Measurements from ENCODE around the gene ELP6.
"Not testable (repeated sequence)": the region's sequence is repeated elsewhere in the genome, so short reads cannot be mapped to it uniquely, and the experiment has no call there.

The ELP6 gene

GRCh38 chr3:47512416-47513124 lies 942 bp downstream of the ELP6 start:
- DNase-seq (ENCODE audit: low spot score), result peak; percentile 31

GRCh38 chr3:47505267-47505666 lies 8.2 kb downstream of the ELP6 start:
- DNase-seq (ENCODE audit: low spot score), result not testable (repeated sequence)

- DNase-seq (ENCODE audit: low spot score), result no peak
Observed at GRCh38 chr3:47504113-47504512, 9.4 kb downstream of the ELP6 start.

DNA sequence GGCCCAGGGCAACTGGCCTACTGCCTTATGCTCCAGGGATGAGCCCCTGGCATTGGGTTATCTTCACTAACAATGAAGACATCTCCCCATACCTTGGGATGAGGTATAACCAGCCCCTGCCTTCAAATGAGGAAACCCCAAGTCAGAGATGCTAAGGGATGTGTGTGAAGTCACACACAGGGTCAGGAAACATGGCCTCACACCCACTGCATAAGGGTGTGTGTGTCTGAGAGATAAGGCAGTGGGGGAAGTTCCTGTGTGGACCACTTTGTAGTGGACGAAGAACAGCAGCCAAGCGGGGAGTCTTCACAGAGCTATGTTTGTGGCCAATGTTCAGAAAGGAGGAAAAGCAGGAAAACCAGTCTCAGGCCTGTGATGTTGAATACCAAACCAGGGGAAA lies 10.5 kb downstream of the ELP6 start:
- DNase-seq (ENCODE audit: low spot score), result no peak

GRCh38 chr3:47496892-47497291 lies 16.6 kb downstream of the ELP6 start:
- DNase-seq (ENCODE audit: low spot score), result no peak

DNA sequence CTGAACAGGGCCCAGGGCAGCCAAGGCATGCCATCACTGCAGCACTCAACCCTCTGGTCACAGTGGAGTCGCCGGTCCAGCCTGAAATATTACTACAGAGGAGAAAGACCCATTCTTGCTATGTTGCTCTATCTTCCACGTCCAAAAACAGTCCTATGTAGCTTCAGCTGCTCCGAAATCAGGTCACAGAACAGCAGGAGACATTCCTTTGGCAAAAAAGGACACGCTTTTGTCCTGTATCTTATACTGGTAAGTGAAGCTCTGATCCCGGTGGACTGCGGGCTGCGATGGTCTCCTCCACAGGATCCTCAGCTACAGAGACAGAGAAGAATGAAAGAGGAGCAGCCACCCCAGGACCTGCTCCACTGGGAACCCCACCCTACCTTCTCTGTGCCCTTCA lies 17.6 kb downstream of the ELP6 start:
- DNase-seq (ENCODE audit: low spot score), result no peak

DNA sequence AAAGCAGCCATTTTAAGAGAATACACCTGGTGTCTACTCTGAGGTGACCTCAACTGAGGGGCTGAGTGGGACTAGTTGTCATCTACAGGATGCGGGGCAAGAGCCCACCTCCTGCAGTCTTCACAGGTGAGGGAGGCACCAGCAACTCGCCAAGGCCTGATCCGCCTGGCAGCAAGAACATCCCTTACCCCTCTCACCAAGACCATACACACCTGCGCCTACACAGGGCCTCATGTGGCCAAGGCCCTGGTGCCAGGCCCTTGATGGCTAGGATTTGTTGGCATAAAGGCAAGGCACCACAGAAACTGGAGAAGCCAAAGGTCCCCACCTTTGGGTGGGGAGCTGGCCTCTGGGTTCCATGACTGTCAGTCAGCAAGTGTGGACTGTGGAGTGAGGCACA lies 18.4 kb downstream of the ELP6 start:
- DNase-seq (ENCODE audit: low spot score), result no peak

GRCh38 chr3:47491777-47492176 lies 21.7 kb downstream of the ELP6 start:
- no peak for DNase-seq (ENCODE audit: low spot score)

GRCh38 chr3:47491186-47491585 lies 22.3 kb downstream of the ELP6 start:
- no peak for DNase-seq (ENCODE audit: low spot score)

GRCh38 chr3:47487265-47487664 lies 26.2 kb downstream of the ELP6 start:
- no peak for DNase-seq (ENCODE audit: low spot score)

GRCh38 chr3:47485812-47486211 lies 27.7 kb downstream of the ELP6 start:
- DNase-seq (ENCODE audit: low spot score), result no peak

GRCh38 chr3:47482366-47482765 lies 31.1 kb downstream of the ELP6 start:
- no peak for DNase-seq (ENCODE audit: low spot score)

DNA sequence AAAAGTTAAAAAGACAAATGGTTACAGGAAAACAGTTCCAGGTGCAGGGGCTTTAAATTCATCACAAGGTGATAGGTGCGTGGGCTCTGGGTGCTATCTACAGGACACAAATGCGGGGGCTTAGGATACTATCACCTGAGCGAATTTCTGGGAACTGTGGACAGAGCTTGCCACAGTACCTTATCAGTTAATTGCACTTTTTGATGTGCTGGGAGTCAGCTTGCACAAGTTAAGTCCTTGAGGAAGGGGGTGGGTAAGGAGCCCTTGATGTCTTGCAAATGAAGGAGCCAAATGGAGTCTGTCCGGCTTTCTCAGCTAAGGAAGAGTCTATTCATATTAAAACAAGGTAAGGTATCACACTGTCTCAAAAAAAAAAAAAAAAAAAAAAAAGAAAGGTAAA lies 31.7 kb downstream of the ELP6 start:
- DNase-seq (ENCODE audit: low spot score), result not testable (repeated sequence)

DNA sequence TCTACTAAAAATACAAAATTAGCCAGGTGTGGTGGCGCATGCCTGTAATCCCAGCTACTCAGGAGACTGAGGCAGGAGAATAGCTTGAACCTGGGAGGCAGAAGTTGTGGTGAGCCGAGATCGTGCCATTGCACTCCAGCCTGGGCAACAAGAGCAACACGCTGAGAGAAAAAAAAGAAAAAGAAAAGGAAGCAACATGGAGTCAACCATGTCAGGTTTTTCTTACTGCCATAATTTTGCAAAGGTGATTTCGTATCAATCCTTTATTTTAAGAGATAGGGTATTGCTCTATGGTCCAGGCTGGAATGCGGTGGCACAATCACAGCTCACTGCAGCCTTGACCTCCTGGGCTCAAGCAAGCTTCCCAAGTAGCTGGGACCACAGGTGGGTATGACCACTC lies 33.2 kb downstream of the ELP6 start:
- DNase-seq (ENCODE audit: low spot score), result not testable (repeated sequence)

GRCh38 chr3:47479826-47480160 lies 33.7 kb downstream of the ELP6 start:
- no peak for DNase-seq (ENCODE audit: low spot score)

DNA sequence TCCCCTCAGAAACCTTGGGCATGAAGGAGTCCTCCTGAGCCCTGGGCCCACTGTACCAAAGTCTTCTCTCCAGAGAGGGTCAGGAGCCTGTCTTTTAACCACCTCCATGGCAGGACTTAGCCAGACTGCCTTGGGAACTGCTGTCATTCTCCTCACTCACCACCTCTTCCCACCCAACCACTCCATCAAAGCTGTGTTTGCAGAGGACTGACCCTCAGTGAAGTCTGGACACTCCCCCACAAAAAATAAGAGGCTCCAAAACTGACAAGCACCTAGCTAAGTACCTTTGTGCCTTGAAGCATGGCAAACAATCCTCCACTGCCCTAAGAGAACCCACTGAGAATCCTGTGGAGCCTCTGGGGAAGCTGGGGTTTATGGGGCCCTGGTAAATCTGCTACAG lies 35.5 kb downstream of the ELP6 start:
- DNase-seq (ENCODE audit: low spot score), result no peak

DNA sequence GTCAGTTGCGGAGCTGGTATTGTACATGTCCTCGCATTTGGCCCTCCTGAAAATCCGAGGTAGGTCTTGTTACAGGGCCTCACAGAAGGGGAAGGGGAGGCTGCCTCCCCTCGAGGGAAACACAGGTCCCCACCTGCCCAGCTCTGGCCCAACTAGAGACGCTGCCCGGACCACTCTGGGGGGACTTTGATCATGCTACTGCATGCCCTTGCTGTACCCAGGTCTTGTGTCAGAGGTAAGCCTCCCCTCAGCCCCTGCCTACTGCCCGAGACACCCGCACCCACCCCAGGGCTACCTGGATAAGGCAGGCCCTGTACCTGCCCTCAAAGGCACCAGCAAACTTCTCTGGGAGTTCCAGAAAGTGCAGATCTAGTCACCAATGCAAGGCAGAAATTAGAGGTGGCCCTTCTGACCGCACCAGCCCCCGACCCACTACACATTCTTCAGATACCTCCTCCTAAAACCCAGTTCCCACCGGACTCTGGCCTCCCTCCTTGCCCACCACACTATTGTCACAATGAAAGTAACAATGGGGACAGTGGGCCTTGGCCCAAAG lies 36.8 kb downstream of the ELP6 start:
- no peak for DNase-seq (ENCODE audit: low spot score)

GRCh38 chr3:47476330-47476626 lies 37.2 kb downstream of the ELP6 start:
- DNase-seq (ENCODE audit: low spot score), result no peak

- peak; percentile 98 for DNase-seq (ENCODE audit: low spot score)
Observed at GRCh38 chr3:47475570-47476329, 37.8 kb downstream of the ELP6 start, which contains the start of gene SCAP. TSS of gene SCAP (minus strand) at chr3:47475941. CDS start at chr3:47442993, 32,948 bp downstream.

DNA sequence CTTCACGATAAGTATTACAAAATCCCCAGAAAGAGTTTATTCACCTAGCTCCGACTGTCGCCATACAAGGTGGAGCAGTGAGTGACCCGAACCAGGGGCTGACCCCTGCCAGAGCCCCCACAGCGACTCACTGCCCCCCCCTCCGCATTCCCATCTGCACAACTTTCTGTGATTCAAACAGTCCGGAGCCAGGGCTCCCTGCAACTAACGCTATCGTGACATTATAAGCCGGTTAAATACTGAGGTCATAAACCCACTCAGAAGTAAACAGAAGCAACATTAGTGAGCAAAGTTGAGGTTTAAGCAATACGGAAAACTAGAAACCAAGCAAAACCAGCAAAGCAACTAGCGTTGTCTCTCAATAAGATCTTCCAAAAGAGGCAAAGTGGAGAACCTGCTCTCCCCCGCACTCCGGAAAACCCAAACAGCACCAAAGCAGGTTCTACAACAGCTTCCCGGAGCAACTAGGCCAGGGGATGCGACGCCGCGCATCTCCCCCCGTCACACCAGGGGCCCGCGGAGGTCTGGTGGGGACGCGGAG lies 38.4 kb downstream of the ELP6 start:
- DNase-seq (ENCODE audit: low spot score), result peak; percentile 41

DNA sequence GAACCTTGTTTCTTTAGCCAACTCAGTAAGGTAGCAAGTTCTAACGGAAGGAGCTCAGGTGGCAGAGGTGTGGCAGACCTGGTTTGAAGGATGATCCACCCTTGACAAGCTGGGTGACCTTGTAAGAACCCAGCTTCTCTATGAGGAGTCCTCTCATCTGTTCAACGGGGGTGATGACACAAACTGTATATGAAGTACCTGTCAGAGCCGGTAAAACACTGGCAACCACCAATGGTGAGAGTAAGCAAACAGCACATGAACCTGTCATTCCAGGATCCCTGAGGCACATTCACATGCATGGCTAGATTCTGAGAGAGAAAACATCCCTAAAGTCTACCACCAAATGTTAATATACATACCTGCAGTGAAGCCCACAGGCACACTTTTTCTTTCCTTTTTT lies 40.1 kb downstream of the ELP6 start:
- DNase-seq (ENCODE audit: low spot score), result no peak

DNA sequence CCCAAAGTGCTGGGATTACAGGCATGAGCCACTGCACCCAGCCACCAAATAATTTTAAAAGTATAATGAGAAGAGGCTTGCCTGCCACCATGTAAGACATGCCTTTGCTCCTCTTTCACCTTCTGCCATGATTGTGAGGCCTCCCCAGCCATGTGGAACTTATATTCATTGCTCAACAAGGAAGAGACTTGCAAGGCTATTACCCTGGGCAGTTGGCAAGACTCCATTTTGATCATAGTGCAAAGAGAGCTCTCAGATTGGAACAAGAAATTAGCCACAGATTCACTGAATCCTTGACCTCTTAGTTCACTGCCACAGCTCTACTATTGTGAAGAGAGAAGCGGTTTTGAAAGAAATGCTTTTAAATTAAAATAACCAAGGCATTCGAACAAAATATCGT lies 43.9 kb downstream of the ELP6 start:
- DNase-seq (ENCODE audit: low spot score), result no peak

DNA sequence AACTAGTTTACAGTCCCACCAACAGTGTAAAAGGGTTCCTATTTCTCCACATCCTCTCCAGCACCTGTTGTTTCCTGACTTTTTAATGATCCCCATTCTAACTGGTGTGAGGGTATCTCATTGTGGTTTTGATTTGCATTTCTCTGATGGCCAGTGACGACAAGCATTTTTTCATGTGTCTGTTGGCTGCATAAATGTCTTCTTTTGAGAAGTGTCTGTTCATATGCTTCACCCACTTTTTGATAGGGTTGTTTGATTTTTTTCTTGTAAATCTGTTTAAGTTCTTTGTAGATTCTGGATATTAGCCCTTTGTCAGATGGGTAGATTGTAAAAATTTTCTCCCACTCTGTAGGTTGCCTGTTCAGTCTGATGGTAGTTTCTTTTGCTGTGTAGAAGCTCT lies 45.2 kb downstream of the ELP6 start:
- not testable (repeated sequence) for DNase-seq (ENCODE audit: low spot score)
